Measurements from ENCODE around the gene SPOP. TPM values are rescaled to one million over a fixed set of nuclear protein-coding genes. Genes with fewer than 3 reads are reported as not detected.

SPOP gene
- total RNA-seq, 1 experiment from 2014 or later: 53.4 TPM

DNA sequence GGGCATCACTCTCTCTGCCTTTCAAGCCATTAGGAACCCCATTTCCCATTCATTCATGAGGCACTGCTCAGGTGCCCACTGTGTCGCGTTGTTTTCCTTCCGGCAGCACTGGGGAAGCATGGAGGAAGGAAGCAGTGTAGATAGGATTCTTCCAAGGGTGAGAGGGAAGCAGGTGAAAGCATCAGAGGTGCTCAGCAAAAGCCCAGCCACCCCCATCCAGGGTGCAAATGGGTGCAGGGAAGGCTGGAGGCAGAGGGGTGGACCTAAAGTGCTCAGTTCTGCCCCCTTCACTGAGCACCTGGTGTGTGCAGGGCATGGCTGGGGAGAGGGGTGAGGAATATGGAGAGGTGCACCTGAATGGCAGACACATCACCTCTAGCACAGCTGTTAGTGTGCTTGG, 105.7 kb downstream of the SPOP start:
- no TSS peak for BruUV-seq (replicated peaks)
- peaks cover 10% of the 10 kb centered on the region for H3K27me3 ChIP-seq (replicated peaks; ENCODE audit: insufficient read depth, low read depth, low read length, poor library complexity)
- intact Hi-C loops (cut with micrococcal nuclease; ENCODE audit: unreplicated experiment): no loop called here
- ChIA-PET CTCF (interaction anchor here (0.6 to 1.1 kb wide), 2 partner anchors 10 to 424 kb away, joined by 3 to 12 read pairs; no protein-coding TSS in a partner anchor), POLR2A (ENCODE audit: low non-redundant PET) (no interaction called here)
- no peak overlapping the region for H3K27ac ChIP-seq (ENCODE audit: low read depth, low read length, poor library complexity, severe bottlenecking)
- peaks cover 8% of the 10 kb centered on the region for H3K4me1 ChIP-seq (ENCODE audit: insufficient read depth, low read length, poor library complexity, severe bottlenecking)
- DNase-seq (ENCODE audit: low spot score): no peak
- no peaks in the 10 kb centered on the region for H3K36me3 ChIP-seq (ENCODE audit: insufficient read depth, low read length, poor library complexity, severe bottlenecking)
- no peak overlapping the region for H3K4me3 ChIP-seq (ENCODE audit: low read depth, low read length, poor library complexity, severe bottlenecking)
- no peaks in the 10 kb centered on the region for H3K9me3 ChIP-seq (ENCODE audit: low read depth, low read length, poor library complexity, severe bottlenecking)
- TF ChIP-seq EZH2 (IDR thresholded peaks at IDR 0.05; ENCODE audit: borderline replicate concordance, low read depth, low read length, poor library complexity, severe bottlenecking): no peak
- TF ChIP-seq, protein P1, sequence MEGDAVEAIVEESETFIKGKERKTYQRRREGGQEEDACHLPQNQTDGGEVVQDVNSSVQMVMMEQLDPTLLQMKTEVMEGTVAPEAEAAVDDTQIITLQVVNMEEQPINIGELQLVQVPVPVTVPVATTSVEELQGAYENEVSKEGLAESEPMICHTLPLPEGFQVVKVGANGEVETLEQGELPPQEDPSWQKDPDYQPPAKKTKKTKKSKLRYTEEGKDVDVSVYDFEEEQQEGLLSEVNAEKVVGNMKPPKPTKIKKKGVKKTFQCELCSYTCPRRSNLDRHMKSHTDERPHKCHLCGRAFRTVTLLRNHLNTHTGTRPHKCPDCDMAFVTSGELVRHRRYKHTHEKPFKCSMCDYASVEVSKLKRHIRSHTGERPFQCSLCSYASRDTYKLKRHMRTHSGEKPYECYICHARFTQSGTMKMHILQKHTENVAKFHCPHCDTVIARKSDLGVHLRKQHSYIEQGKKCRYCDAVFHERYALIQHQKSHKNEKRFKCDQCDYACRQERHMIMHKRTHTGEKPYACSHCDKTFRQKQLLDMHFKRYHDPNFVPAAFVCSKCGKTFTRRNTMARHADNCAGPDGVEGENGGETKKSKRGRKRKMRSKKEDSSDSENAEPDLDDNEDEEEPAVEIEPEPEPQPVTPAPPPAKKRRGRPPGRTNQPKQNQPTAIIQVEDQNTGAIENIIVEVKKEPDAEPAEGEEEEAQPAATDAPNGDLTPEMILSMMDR (conservative IDR thresholded peaks at IDR 0.05; ENCODE audit: low read depth, low read length): no peak

DNA sequence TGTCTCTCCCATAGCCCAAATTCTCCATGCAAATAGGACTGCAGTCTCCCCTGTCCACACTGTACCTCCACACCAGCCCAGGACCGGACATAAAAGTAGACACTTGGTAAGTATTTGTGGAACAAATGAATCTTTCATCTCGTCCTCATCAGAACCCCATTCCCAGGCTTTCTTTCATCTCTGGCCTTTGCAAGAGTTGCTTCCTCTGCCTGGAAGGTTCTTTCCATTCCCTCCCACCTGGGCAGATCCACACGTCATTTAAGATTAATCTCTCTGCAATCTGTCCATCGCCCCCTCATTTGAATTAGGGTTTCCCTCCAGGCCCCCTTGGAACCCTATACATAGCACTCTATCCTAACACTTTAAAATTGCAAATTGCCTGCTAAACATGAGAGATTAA, 106.1 kb downstream of the SPOP start:
- Histone ChIP-seq H3K4me3 (ENCODE audit: low read depth, low read length, poor library complexity, severe bottlenecking) (no peak overlapping the region), H3K36me3 (ENCODE audit: insufficient read depth, low read length, poor library complexity, severe bottlenecking) (no peaks in the 10 kb centered on the region)
- BruUV-seq (replicated peaks): no TSS peak

DNA sequence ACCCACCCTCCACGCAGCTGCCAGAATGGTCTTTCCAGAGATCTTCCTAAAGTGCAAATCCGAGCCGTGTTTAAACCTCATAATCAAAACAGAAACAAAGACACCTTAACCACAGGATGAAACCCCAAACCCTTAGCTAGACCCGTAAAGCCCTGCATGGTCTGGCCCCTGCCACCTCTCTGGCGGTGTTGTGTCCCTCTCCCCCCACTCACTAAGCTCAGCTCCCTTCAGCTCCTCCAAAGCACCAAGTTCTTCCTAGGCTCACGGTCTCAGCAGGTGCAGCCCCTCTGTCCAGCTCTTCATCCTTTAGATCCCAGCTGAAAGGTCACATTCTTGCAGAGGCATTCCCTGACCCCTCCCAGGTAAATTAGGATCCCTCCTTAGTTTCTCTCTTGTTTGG, 106.6 kb downstream of the SPOP start:
- CTCF ChIA-PET: interaction anchor here (0.7 to 1.2 kb wide), 5 partner anchors 10 to 425 kb away, joined by 3 to 4 read pairs (median 3); no protein-coding TSS in a partner anchor
- H3K9me3 ChIP-seq (ENCODE audit: low read depth, low read length, poor library complexity, severe bottlenecking): no peaks in the 10 kb centered on the region
- no peak for TF ChIP-seq EZH2 (IDR thresholded peaks at IDR 0.05; ENCODE audit: borderline replicate concordance, low read depth, low read length, poor library complexity, severe bottlenecking)
- TF ChIP-seq, protein P1 (conservative IDR thresholded peaks at IDR 0.05; ENCODE audit: low read depth, low read length): no peak
- no peak overlapping the region for H3K27ac ChIP-seq (ENCODE audit: low read depth, low read length, poor library complexity, severe bottlenecking)
- H3K36me3 ChIP-seq (ENCODE audit: insufficient read depth, low read length, poor library complexity, severe bottlenecking): no peaks in the 10 kb centered on the region
- BruUV-seq (replicated peaks): no TSS peak
- H3K27me3 ChIP-seq (replicated peaks; ENCODE audit: insufficient read depth, low read depth, low read length, poor library complexity): peaks cover 4% of the 10 kb centered on the region
- intact Hi-C loops (cut with micrococcal nuclease; ENCODE audit: unreplicated experiment): no loop called here
- no peak overlapping the region for H3K4me3 ChIP-seq (ENCODE audit: low read depth, low read length, poor library complexity, severe bottlenecking)
- DNase-seq (ENCODE audit: low spot score): no peak
- H3K4me1 ChIP-seq (ENCODE audit: insufficient read depth, low read length, poor library complexity, severe bottlenecking): no peaks in the 10 kb centered on the region
- POLR2A ChIA-PET (ENCODE audit: low non-redundant PET): no interaction called here

More for the DNA sequence above, 106.1 kb downstream of the SPOP start:
- ChIA-PET POLR2A (ENCODE audit: low non-redundant PET) (no interaction called here), CTCF (interaction anchor here (0.6 to 1.2 kb wide), 5 partner anchors 9 to 425 kb away, joined by 3 to 12 read pairs (median 3); no protein-coding TSS in a partner anchor)
- no peaks in the 10 kb centered on the region for H3K9me3 ChIP-seq (ENCODE audit: low read depth, low read length, poor library complexity, severe bottlenecking)
- peaks cover 5% of the 10 kb centered on the region for H3K4me1 ChIP-seq (ENCODE audit: insufficient read depth, low read length, poor library complexity, severe bottlenecking)
- no peak overlapping the region for H3K27ac ChIP-seq (ENCODE audit: low read depth, low read length, poor library complexity, severe bottlenecking)
- peaks cover 5% of the 10 kb centered on the region for H3K27me3 ChIP-seq (replicated peaks; ENCODE audit: insufficient read depth, low read depth, low read length, poor library complexity)
- DNase-seq (ENCODE audit: low spot score): no peak
- TF ChIP-seq, protein P1 (conservative IDR thresholded peaks at IDR 0.05; ENCODE audit: low read depth, low read length): no peak
- TF ChIP-seq EZH2 (IDR thresholded peaks at IDR 0.05; ENCODE audit: borderline replicate concordance, low read depth, low read length, poor library complexity, severe bottlenecking): no peak
- intact Hi-C loops (cut with micrococcal nuclease; ENCODE audit: unreplicated experiment): no loop called here

Data from A673 (cell line).